Neural cell (in vitro differentiated cells): Measurements from ENCODE around the gene ELOA. TPM values are rescaled to one million over a fixed set of nuclear protein-coding genes. Genes with fewer than 3 reads are reported as not detected.

Source experiments
- H2AFZ ChIP-seq: fragments of 200-600, 300-800 bp; sonication (generic), shearing (Covaris generic); 2 replicates; pipeline ENCODE4 v1.6.0; 2014; ENCODE audit warnings: low read depth, mild to moderate bottlenecking, antibody characterized with exemption, low read length, moderate library complexity
- H3F3A ChIP-seq: fragments of 200-600 bp; shearing (Covaris generic); 2 replicates; pipeline ENCODE4 v1.6.1; 2016; ENCODE audit warnings: mild to moderate bottlenecking, moderate library complexity, mixed read lengths, antibody characterized with exemption, low read length; ENCODE audit not compliant: insufficient read depth, poor library complexity, severe bottlenecking
- H3K27ac ChIP-seq: fragments of 200-600, 300-800 bp; sonication (generic), shearing (Covaris generic); 2 replicates; pipeline ENCODE4 v1.5.1; 2014; ENCODE audit warnings: mild to moderate bottlenecking, low read length, moderate library complexity
- H3K27me3 ChIP-seq: fragments of 300-800, 200-600 bp; sonication (generic), shearing (Covaris generic); 2 replicates; pipeline ENCODE4 v1.6.0; 2014; ENCODE audit warnings: mild to moderate bottlenecking, low read depth, low read length, moderate library complexity; ENCODE audit not compliant: insufficient read depth
- H3K36me3 ChIP-seq: fragments of 300-800, 200-600 bp; sonication (generic), shearing (Covaris generic); 2 replicates; pipeline ENCODE4 v1.5.1; 2014; ENCODE audit warnings: mild to moderate bottlenecking, antibody characterized with exemption, low read length, moderate library complexity; ENCODE audit not compliant: insufficient read depth
- H3K4me2 ChIP-seq: fragments of 300-800, 200-600 bp; sonication (generic), shearing (Covaris generic); 2 replicates; pipeline ENCODE4 v1.6.0; 2014; ENCODE audit warnings: mild to moderate bottlenecking, low read length
- H3K4me3 ChIP-seq: fragments of 300-800, 200-600 bp; sonication (generic), shearing (Covaris generic); 2 replicates; pipeline ENCODE4 v1.5.1; 2014; ENCODE audit warnings: mild to moderate bottlenecking, low read length, moderate library complexity
- H3K79me2 ChIP-seq: fragments of 200-600 bp; shearing (Covaris generic); replicated peaks from 2 replicates; pipeline ENCODE4 v1.6.0; 2014; ENCODE audit warnings: mild to moderate bottlenecking, low read length, moderate library complexity; ENCODE audit not compliant: insufficient read depth
- H3K9ac ChIP-seq: fragments of 300-800, 200-600 bp; sonication (generic), shearing (Covaris generic); 2 replicates; pipeline ENCODE4 v1.6.1; 2016; ENCODE audit warnings: mild to moderate bottlenecking, low read length, mixed read lengths
- H3K9me2 ChIP-seq: fragments of 200-600 bp; shearing (Covaris generic); 2 replicates; pipeline ENCODE4 v1.6.1; 2016; ENCODE audit warnings: mild to moderate bottlenecking, low read length, mixed read lengths; ENCODE audit not compliant: insufficient read depth
- H3K9me3 ChIP-seq: fragments of 200-600, 300-800 bp; sonication (generic), shearing (Covaris generic); 2 replicates; pipeline ENCODE4 v1.6.1; 2016; ENCODE audit warnings: mild to moderate bottlenecking, mixed run types, low read length, moderate library complexity, mixed read lengths
- H4K20me1 ChIP-seq: fragments of 200-600 bp; shearing (Covaris generic); 2 replicates; pipeline ENCODE4 v1.6.1; 2016; ENCODE audit warnings: mild to moderate bottlenecking, mixed run types; ENCODE audit not compliant: insufficient read depth
- CTCF ChIP-seq: fragments of 450-650 bp; IDR thresholded peaks from 2 replicates; pipeline ENCODE4 v1.5.1; 2014; ENCODE audit warnings: antibody characterized with exemption, mild to moderate bottlenecking, moderate library complexity; ENCODE audit not compliant: poor library complexity, severe bottlenecking
- EP300 ChIP-seq: fragments of 450-650 bp; conservative IDR thresholded peaks from 2 replicates; pipeline ENCODE4 v1.6.1; 2014; ENCODE audit warnings: antibody characterized with exemption, mild to moderate bottlenecking, moderate library complexity; ENCODE audit not compliant: poor library complexity, severe bottlenecking
- MXI1 ChIP-seq: fragments of 450-650 bp; conservative IDR thresholded peaks from 2 replicates; pipeline ENCODE4 v1.6.1; 2014; ENCODE audit warnings: antibody characterized with exemption, mild to moderate bottlenecking; ENCODE audit not compliant: poor library complexity, severe bottlenecking
- POLR2AphosphoS5 ChIP-seq: IDR thresholded peaks from 2 replicates; pipeline ENCODE4 v1.6.1; 2012
- RAD21 ChIP-seq: fragments of 450-650 bp; conservative IDR thresholded peaks from 2 replicates; pipeline ENCODE4 v1.6.1; 2014; ENCODE audit warnings: antibody characterized with exemption, mild to moderate bottlenecking, moderate library complexity
- TAF1 ChIP-seq: IDR thresholded peaks from 2 replicates; pipeline ENCODE4 v1.6.1; 2012; ENCODE audit warnings: low read depth
- polyA plus RNA-seq: library from polyadenylated mRNA; depleted of rRNA; stranded (reverse); fragments of >200 nt; gene quantifications from 2 replicates; pipeline ENCODE4 v1.2.3, GENCODE V29; 2014
- TF ChIP-seq, protein P1 (sequence below): IDR thresholded peaks from 2 replicates; pipeline ENCODE4 v1.6.1; 2012; ENCODE audit warnings: borderline replicate concordance

ELOA gene
- polyA plus RNA-seq, 1 donor from 2014 or later = 20.0 TPM

DNA sequence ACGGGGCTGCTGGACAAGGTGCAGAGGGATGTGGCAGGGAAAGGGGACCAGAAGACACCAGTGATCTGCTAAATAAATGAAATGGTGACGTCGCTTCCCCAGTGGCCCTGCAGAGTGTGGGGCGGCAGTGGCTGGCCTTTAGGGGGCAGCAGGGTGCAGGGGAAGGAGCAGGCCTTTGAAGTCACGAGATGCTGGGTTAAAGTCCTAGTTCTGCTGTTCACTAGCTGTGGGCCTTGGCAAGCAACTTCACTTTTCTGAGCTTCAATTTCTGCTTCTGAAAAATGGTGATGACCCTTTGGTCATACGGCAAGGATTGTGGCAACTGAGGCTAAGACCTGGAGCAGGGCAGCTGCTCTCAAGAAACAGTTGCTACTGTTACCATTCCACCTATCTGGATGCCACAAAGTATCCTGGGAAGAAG lies 66.5 kb downstream of the ELOA start:
- Histone ChIP-seq H4K20me1 (no peaks in the 10 kb centered on the region), H3K79me2 (no peaks in the 10 kb centered on the region), H3K9me2 (no peaks in the 10 kb centered on the region), H2AFZ (no peak overlapping the region), H3K4me2 (no peak overlapping the region), H3K4me3 (no peak overlapping the region), H3K27ac (no peak overlapping the region), H3K9ac (no peak overlapping the region), H3F3A (no peaks in the 10 kb centered on the region), H3K9me3 (no peaks in the 10 kb centered on the region), H3K27me3 (no peaks in the 10 kb centered on the region), H3K36me3 (no peaks in the 10 kb centered on the region)
- TF ChIP-seq EP300 (no peak), CTCF (peak; percentile 20)

GRCh38 chr1:23810818-23811540 lies 67.7 kb downstream of the ELOA start:
- Histone ChIP-seq H4K20me1 (no peaks in the 10 kb centered on the region), H3K9me3 (no peaks in the 10 kb centered on the region), H2AFZ (no peak overlapping the region), H3K9me2 (no peaks in the 10 kb centered on the region), H3K4me2 (no peak overlapping the region), H3K9ac (no peak overlapping the region), H3K27ac (no peak overlapping the region), H3K27me3 (no peaks in the 10 kb centered on the region), H3F3A (no peaks in the 10 kb centered on the region), H3K79me2 (no peaks in the 10 kb centered on the region), H3K36me3 (no peaks in the 10 kb centered on the region), H3K4me3 (no peak overlapping the region)
- TF ChIP-seq CTCF (peak; percentile 23), RAD21 (no peak), MXI1 (no peak), TAF1 (no peak), EP300 (no peak), POLR2AphosphoS5 (no peak)
- TF ChIP-seq, protein P1, sequence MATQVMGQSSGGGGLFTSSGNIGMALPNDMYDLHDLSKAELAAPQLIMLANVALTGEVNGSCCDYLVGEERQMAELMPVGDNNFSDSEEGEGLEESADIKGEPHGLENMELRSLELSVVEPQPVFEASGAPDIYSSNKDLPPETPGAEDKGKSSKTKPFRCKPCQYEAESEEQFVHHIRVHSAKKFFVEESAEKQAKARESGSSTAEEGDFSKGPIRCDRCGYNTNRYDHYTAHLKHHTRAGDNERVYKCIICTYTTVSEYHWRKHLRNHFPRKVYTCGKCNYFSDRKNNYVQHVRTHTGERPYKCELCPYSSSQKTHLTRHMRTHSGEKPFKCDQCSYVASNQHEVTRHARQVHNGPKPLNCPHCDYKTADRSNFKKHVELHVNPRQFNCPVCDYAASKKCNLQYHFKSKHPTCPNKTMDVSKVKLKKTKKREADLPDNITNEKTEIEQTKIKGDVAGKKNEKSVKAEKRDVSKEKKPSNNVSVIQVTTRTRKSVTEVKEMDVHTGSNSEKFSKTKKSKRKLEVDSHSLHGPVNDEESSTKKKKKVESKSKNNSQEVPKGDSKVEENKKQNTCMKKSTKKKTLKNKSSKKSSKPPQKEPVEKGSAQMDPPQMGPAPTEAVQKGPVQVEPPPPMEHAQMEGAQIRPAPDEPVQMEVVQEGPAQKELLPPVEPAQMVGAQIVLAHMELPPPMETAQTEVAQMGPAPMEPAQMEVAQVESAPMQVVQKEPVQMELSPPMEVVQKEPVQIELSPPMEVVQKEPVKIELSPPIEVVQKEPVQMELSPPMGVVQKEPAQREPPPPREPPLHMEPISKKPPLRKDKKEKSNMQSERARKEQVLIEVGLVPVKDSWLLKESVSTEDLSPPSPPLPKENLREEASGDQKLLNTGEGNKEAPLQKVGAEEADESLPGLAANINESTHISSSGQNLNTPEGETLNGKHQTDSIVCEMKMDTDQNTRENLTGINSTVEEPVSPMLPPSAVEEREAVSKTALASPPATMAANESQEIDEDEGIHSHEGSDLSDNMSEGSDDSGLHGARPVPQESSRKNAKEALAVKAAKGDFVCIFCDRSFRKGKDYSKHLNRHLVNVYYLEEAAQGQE = no peak

Other genes with a start within 250 kb of the ELOA start
- gene E2F2, start 212.2 kb upstream of the ELOA start, polyA plus RNA-seq = 0.16 and 0.50 TPM in 2 replicates
- gene ID3, start 184.0 kb upstream of the ELOA start, polyA plus RNA-seq = 8.0 and 10.2 TPM in 2 replicates
- gene RPL11, start 51.7 kb upstream of the ELOA start, polyA plus RNA-seq = 1,052 and 1,136 TPM in 2 replicates
- 242 and 267 TPM in 2 replicates for gene PITHD1, start 34.9 kb downstream of the ELOA start, polyA plus RNA-seq
- gene LYPLA2, start 47.7 kb downstream of the ELOA start, polyA plus RNA-seq = 107 and 119 TPM in 2 replicates
- gene GALE, start 57.3 kb downstream of the ELOA start, polyA plus RNA-seq = 109 and 130 TPM in 2 replicates
- gene HMGCL, start 82.0 kb downstream of the ELOA start, polyA plus RNA-seq = 27.6 and 29.1 TPM in 2 replicates
- 38.5 and 50.6 TPM in 2 replicates for gene FUCA1, start 124.8 kb downstream of the ELOA start, polyA plus RNA-seq
- gene CNR2, start 169.9 kb downstream of the ELOA start, polyA plus RNA-seq = not detected in 2 replicates
- gene PNRC2, start 216.4 kb downstream of the ELOA start, polyA plus RNA-seq = 97.1 and 100 TPM in 2 replicates
- gene SRSF10, start 236.9 kb downstream of the ELOA start, polyA plus RNA-seq = 165 and 201 TPM in 2 replicates